H9 (cell line): ENCODE measurements around the gene ARHGAP45. TPM values are rescaled to one million over a fixed set of nuclear protein-coding genes. Genes with fewer than 3 reads are reported as not detected.

ENCODE experiments used
- DNase-seq: peaks from one replicate; pipeline ENCODE4 v3.0.0-alpha.2; 2017
- H2AFZ ChIP-seq: one replicate; pipeline ENCODE4 v1.6.1; 2013; ENCODE audit warnings: mild to moderate bottlenecking, low read length, control low read depth, moderate library complexity
- H2AK5ac ChIP-seq: 2 replicates; pipeline ENCODE4 v1.6.1; 2013; ENCODE audit warnings: low read length, control low read depth, mixed read lengths; ENCODE audit not compliant: insufficient read length
- H2BK120ac ChIP-seq: one replicate; pipeline ENCODE4 v1.6.1; 2013; ENCODE audit warnings: low read depth, mild to moderate bottlenecking, low read length, control low read depth, inconsistent platforms; ENCODE audit not compliant: poor library complexity, severe bottlenecking
- H2BK12ac ChIP-seq: 2 replicates; pipeline ENCODE4 v1.6.1; 2013; ENCODE audit warnings: low read length, control low read depth, mixed read lengths, low read depth; ENCODE audit not compliant: insufficient read length
- H2BK15ac ChIP-seq: 2 replicates; pipeline ENCODE4 v1.6.1; 2013; ENCODE audit warnings: low read depth, low read length, control low read depth
- H2BK20ac ChIP-seq: one replicate; pipeline ENCODE4 v1.6.1; 2013; ENCODE audit warnings: low read depth, mild to moderate bottlenecking, low read length, control low read depth, inconsistent platforms; ENCODE audit not compliant: poor library complexity, severe bottlenecking
- H2BK5ac ChIP-seq: 2 replicates; pipeline ENCODE4 v1.6.1; 2013; ENCODE audit warnings: low read length, control low read depth, mixed read lengths; ENCODE audit not compliant: insufficient read length
- H3K14ac ChIP-seq: 2 replicates; pipeline ENCODE4 v1.6.1; 2013; ENCODE audit warnings: low read length, control low read depth; ENCODE audit not compliant: insufficient read depth
- H3K18ac ChIP-seq: 2 replicates; pipeline ENCODE4 v1.6.1; 2013; ENCODE audit warnings: low read depth, mild to moderate bottlenecking, mixed read lengths, low read length, control low read depth; ENCODE audit not compliant: insufficient read length
- H3K23ac ChIP-seq: 2 replicates; pipeline ENCODE4 v1.6.1; 2013; ENCODE audit warnings: low read length, control low read depth, mixed read lengths, low read depth; ENCODE audit not compliant: insufficient read length
- H3K23me2 ChIP-seq: 2 replicates; pipeline ENCODE4 v1.6.1; 2013; ENCODE audit warnings: low read depth, mild to moderate bottlenecking, mixed read lengths, low read length, control low read depth; ENCODE audit not compliant: insufficient read length, poor library complexity, severe bottlenecking
- H3K27ac ChIP-seq: 2 replicates; pipeline ENCODE4 v1.5.1; 2013; ENCODE audit warnings: low read length, control low read depth, mixed read lengths, low read depth; ENCODE audit not compliant: insufficient read length
- H3K27me3 ChIP-seq: 2 replicates; pipeline ENCODE4 v1.6.1; 2013; ENCODE audit warnings: low read length, control low read depth, inconsistent platforms; ENCODE audit not compliant: insufficient read depth
- H3K4ac ChIP-seq: 2 replicates; pipeline ENCODE4 v1.6.1; 2013; ENCODE audit warnings: low read depth, mild to moderate bottlenecking, control low read depth, inconsistent platforms, low read length, moderate library complexity
- H3K4me1 ChIP-seq: 2 replicates; pipeline ENCODE4 v1.6.1; 2013; ENCODE audit warnings: low read length, control low read depth, inconsistent platforms; ENCODE audit not compliant: insufficient read depth
- H3K4me2 ChIP-seq: 2 replicates; pipeline ENCODE4 v1.6.1; 2013; ENCODE audit warnings: low read length, control low read depth, mixed read lengths; ENCODE audit not compliant: insufficient read length, insufficient read depth
- H3K56ac ChIP-seq: 2 replicates; pipeline ENCODE4 v1.6.1; 2013; ENCODE audit warnings: low read depth, mild to moderate bottlenecking, mixed read lengths, low read length, control low read depth; ENCODE audit not compliant: insufficient read length
- H3K79me1 ChIP-seq: 2 replicates; pipeline ENCODE4 v1.6.1; 2013; ENCODE audit warnings: low read depth, mild to moderate bottlenecking, moderate library complexity, low read length, control low read depth, inconsistent platforms; ENCODE audit not compliant: insufficient read depth, poor library complexity, severe bottlenecking
- H3K79me2 ChIP-seq: 2 replicates; pipeline ENCODE4 v1.6.1; 2013; ENCODE audit warnings: low read length, control low read depth, inconsistent platforms; ENCODE audit not compliant: insufficient read depth
- H3K9ac ChIP-seq: 2 replicates; pipeline ENCODE4 v1.6.1; 2013; ENCODE audit warnings: low read length, control low read depth, mixed read lengths; ENCODE audit not compliant: insufficient read length; ENCODE audit errors: extremely low read depth
- H3K9me3 ChIP-seq: one replicate; pipeline ENCODE4 v1.6.1; 2013; ENCODE audit warnings: low read depth, low read length, inconsistent platforms; ENCODE audit not compliant: control insufficient read depth
- H3T11ph ChIP-seq: one replicate; pipeline ENCODE4 v1.6.1; 2013; ENCODE audit warnings: mild to moderate bottlenecking, low read length, control low read depth, inconsistent platforms
- H4K20me1 ChIP-seq: one replicate; pipeline ENCODE4 v1.6.1; 2013; ENCODE audit not compliant: control insufficient read depth, insufficient read length, insufficient read depth
- H4K5ac ChIP-seq: 2 replicates; pipeline ENCODE4 v1.6.1; 2013; ENCODE audit warnings: low read depth, mild to moderate bottlenecking, mixed read lengths, low read length, control low read depth; ENCODE audit not compliant: insufficient read length
- H4K8ac ChIP-seq: replicated peaks from 2 replicates; pipeline ENCODE4 v1.6.1; 2013; ENCODE audit warnings: low read length, control low read depth, mixed read lengths, low read depth; ENCODE audit not compliant: insufficient read length
- H4K91ac ChIP-seq: 2 replicates; pipeline ENCODE4 v1.6.1; 2013; ENCODE audit warnings: low read depth, mild to moderate bottlenecking, moderate library complexity, mixed read lengths, low read length, control low read depth; ENCODE audit not compliant: insufficient read length
- H3K27ac Mint-ChIP-seq, 3 experiments: 2 replicates in 2 of 3; 3 replicates in 1 of 3; pipeline ENCODE4 v1.8.0; 2020 to 2021; ENCODE audit warnings: mixed read lengths in 3 of 3, mild to moderate bottlenecking in 1 of 3, moderate library complexity in 1 of 3
- H3K27me3 Mint-ChIP-seq: 2 replicates; pipeline ENCODE4 v1.8.0; 2021; ENCODE audit warnings: low read depth, mild to moderate bottlenecking, moderate library complexity, mixed read lengths
- H3K36me3 Mint-ChIP-seq, 3 experiments: 2 replicates in 2 of 3; 3 replicates in 1 of 3; pipeline ENCODE4 v1.8.0; 2020 to 2021; ENCODE audit warnings: low read depth in 3 of 3, mixed read lengths in 3 of 3; ENCODE audit not compliant: insufficient read depth in 1 of 3
- H3K4me1 Mint-ChIP-seq, 2 experiments: 2 replicates each; pipeline ENCODE4 v1.8.0; 2020; ENCODE audit warnings: mixed read lengths in 2 of 2
- H3K4me3 Mint-ChIP-seq, 2 experiments: 2 replicates in 1 of 2; 3 replicates in 1 of 2; pipeline ENCODE4 v1.8.0; 2020 to 2021; ENCODE audit warnings: mild to moderate bottlenecking in 2 of 2, mixed read lengths in 2 of 2, moderate library complexity in 1 of 2
- H3K9me3 Mint-ChIP-seq, 2 experiments: 2 replicates in 1 of 2; 3 replicates in 1 of 2; pipeline ENCODE4 v1.8.0; 2020; ENCODE audit warnings: mild to moderate bottlenecking in 2 of 2, mixed read lengths in 2 of 2, moderate library complexity in 1 of 2
- WGBS: extraction: QIAGEN DNeasy Blood & Tissue Kit; methylation state at CpG from one replicate; pipeline ENCODE4 v1.1.7; 2013; ENCODE audit warnings: missing lambda C conversion rate, low lambda C conversion rate, mixed read lengths; ENCODE audit not compliant: insufficient read length; ENCODE audit errors: extremely low coverage; 5-methylcytosine and 5-hydroxymethylcytosine counted together
- total RNA-seq: library from RNA; stranded (reverse); gene quantifications from 2 replicates; pipeline ENCODE4 v1.2.1, GENCODE V29; 2021
- TF ChIP-seq, protein P1 (sequence below): fragments of 200-600 bp; sonication (generic); conservative IDR thresholded peaks from 3 replicates; pipeline ENCODE4 v1.8.0; 2021; ENCODE audit warnings: antibody characterized with exemption, mild to moderate bottlenecking

The ARHGAP45 gene
- total RNA-seq, 1 experiment from 2014 or later: 39.8 TPM

DNA sequence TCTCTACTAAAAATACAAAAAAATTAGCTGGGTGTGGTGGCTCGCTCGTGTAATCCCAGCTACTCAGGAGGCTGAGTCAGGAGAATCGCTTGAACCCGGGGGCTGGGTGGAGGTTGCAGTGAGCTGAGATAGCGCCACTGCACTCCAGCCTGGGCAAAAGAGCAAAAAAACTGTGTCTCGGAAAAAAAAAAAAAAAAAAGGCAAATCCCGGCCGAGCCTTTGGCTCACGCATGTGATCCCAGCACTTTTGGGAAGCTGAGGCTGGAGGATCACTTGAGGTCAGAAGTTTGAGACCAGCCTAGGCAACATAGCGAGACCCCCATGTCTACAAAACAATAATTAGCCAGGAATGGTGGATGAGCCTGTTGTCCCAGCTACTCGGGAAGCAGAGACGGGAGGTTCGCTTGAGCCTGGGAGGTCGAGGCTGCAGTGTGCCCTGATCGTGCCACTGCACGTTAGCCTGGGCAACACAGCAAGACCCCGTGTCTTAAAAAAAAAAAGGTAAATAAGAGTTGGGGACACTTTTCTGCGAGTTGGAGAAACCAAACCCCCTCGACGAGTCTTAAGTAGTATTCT is 36.3 kb downstream of the ARHGAP45 start:
- no peak overlapping the region for H2BK12ac ChIP-seq
- peaks cover 0 to 16% (median 7%) of the 10 kb centered on the region in 3 experiments; a peak in 4 of 7 replicates for H3K36me3 Mint-ChIP-seq
- no peak overlapping the region for H3K18ac ChIP-seq
- no peaks in the 10 kb centered on the region for H3K27me3 ChIP-seq
- no peak overlapping the region for H3K14ac ChIP-seq
- no peak overlapping the region for H2BK120ac ChIP-seq
- H3K4me3 Mint-ChIP-seq: peak overlapping the region; percentile 45 to 69; a peak in 4 of 5 replicates
- no peaks in the 10 kb centered on the region for H4K20me1 ChIP-seq
- H3K27ac Mint-ChIP-seq: peak overlapping the region in 1 of 3 experiments; percentile 73; a peak in 1 of 7 replicates
- no peak overlapping the region for H4K5ac ChIP-seq
- H3K4me1 Mint-ChIP-seq: peaks cover 8 to 19% of the 10 kb centered on the region in 2 experiments
- H3K9ac ChIP-seq: no peak overlapping the region
- no peak overlapping the region for H3K23ac ChIP-seq
- H2BK15ac ChIP-seq: no peak overlapping the region
- no peak overlapping the region for H3T11ph ChIP-seq
- no peaks in the 10 kb centered on the region for H3K79me1 ChIP-seq
- no peak overlapping the region for H3K27ac ChIP-seq
- no peak overlapping the region for H3K56ac ChIP-seq
- no peak overlapping the region for H4K8ac ChIP-seq
- H4K91ac ChIP-seq: no peak overlapping the region
- no peak overlapping the region for H3K4ac ChIP-seq
- no peaks in the 10 kb centered on the region for H3K9me3 ChIP-seq
- no peak overlapping the region for H2BK5ac ChIP-seq
- H3K9me3 Mint-ChIP-seq: peaks cover 0 to 3% of the 10 kb centered on the region in 2 experiments; a peak in 1 of 5 replicates
- no peak overlapping the region for H3K4me2 ChIP-seq
- no peaks in the 10 kb centered on the region; the same call in 1 of the 2 replicates for H3K27me3 Mint-ChIP-seq
- H2AFZ ChIP-seq: no peak overlapping the region
- no peaks in the 10 kb centered on the region for H3K23me2 ChIP-seq
- H2AK5ac ChIP-seq: no peak overlapping the region
- 0 out of 2 replicates have a peak, but pooled peaks cover 2% of the 10 kb centered on the region for H3K4me1 ChIP-seq
- TF ChIP-seq, protein P1, sequence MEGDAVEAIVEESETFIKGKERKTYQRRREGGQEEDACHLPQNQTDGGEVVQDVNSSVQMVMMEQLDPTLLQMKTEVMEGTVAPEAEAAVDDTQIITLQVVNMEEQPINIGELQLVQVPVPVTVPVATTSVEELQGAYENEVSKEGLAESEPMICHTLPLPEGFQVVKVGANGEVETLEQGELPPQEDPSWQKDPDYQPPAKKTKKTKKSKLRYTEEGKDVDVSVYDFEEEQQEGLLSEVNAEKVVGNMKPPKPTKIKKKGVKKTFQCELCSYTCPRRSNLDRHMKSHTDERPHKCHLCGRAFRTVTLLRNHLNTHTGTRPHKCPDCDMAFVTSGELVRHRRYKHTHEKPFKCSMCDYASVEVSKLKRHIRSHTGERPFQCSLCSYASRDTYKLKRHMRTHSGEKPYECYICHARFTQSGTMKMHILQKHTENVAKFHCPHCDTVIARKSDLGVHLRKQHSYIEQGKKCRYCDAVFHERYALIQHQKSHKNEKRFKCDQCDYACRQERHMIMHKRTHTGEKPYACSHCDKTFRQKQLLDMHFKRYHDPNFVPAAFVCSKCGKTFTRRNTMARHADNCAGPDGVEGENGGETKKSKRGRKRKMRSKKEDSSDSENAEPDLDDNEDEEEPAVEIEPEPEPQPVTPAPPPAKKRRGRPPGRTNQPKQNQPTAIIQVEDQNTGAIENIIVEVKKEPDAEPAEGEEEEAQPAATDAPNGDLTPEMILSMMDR: no peak
- no peaks in the 10 kb centered on the region; the same call in 1 of the 2 replicates for H3K79me2 ChIP-seq
- WGBS: no CpG with 5 or more reads among the region's 20 CpGs
- H2BK20ac ChIP-seq: no peak overlapping the region
- no peak for DNase-seq
